GM12875 (cell line): ENCODE measurements around the gene PGAM5.
"Not testable (repeated sequence)": the region's sequence is repeated elsewhere in the genome, so short reads cannot be mapped to it uniquely, and the experiment has no call there.

ENCODE experiments used
- H3K4me3 ChIP-seq: one replicate; pipeline ENCODE4 v1.5.1; 2011; ENCODE audit warnings: low read depth, low read length, control low read depth
- CTCF ChIP-seq: IDR thresholded peaks from 2 replicates; pipeline ENCODE4 v1.5.1; 2011; ENCODE audit warnings: low read depth, mild to moderate bottlenecking, control low read depth, inconsistent platforms, low read length, moderate library complexity, borderline replicate concordance; ENCODE audit not compliant: insufficient read depth

The PGAM5 gene

GRCh38 chr12:132689227-132689626 is 21.4 kb upstream of the PGAM5 start:
- no peak overlapping the region for H3K4me3 ChIP-seq
- no peak for TF ChIP-seq CTCF

- H3K4me3 ChIP-seq, result no peak overlapping the region
- TF ChIP-seq CTCF, result no peak
These were observed 20.5 kb upstream of the PGAM5 start for GRCh38 chr12:132690112-132690511.

GRCh38 chr12:132692030-132692429 is 18.6 kb upstream of the PGAM5 start:
- H3K4me3 ChIP-seq, result not testable (repeated sequence)

GRCh38 chr12:132694888-132695287 is 15.8 kb upstream of the PGAM5 start:
- H3K4me3 ChIP-seq, result not testable (repeated sequence)

- no peak overlapping the region for H3K4me3 ChIP-seq
- no peak for TF ChIP-seq CTCF
These were observed 15.2 kb upstream of the PGAM5 start for GRCh38 chr12:132695431-132695830.

- H3K4me3 ChIP-seq, result no peak overlapping the region
- no peak for TF ChIP-seq CTCF
These were observed 12.3 kb upstream of the PGAM5 start for GRCh38 chr12:132698341-132698740.

- no peak overlapping the region for H3K4me3 ChIP-seq
- no peak for TF ChIP-seq CTCF
These were observed 10.3 kb upstream of the PGAM5 start for GRCh38 chr12:132700212-132700822.

GRCh38 chr12:132702640-132703039 is 8.0 kb upstream of the PGAM5 start:
- H3K4me3 ChIP-seq, result no peak overlapping the region
- TF ChIP-seq CTCF, result no peak
